HepG2 (cell line): ENCODE measurements around the gene PHKA2. TPM values are rescaled to one million over a fixed set of nuclear protein-coding genes. Genes with fewer than 3 reads are reported as not detected.

Experiments used
- ATAC-seq: fragments of 200-7000 bp; cut with Tn5 transposase; 3 replicates; pipeline ENCODE4 v1.9.1; 2020; ENCODE audit warnings: mild to moderate bottlenecking, moderate library complexity
- BruUV-seq: library from RNA; stranded (reverse); fragments of 400-500 nt; replicated peaks from 2 replicates; lab custom pipeline; 2021; lab: Mats Ljungman, UMichigan
- CTCF ChIA-PET: fragments of 300-600 bp; formaldehyde crosslinking; extraction: SDS; loops from one replicate; lab custom pipeline; 2021; ENCODE audit warnings: low total read pairs, inconsistent platforms, low intra/inter-chr PET ratio; lab: Yijun Ruan, JAX
- POLR2A ChIA-PET: fragments of 350-600 bp; sonication (Branson Sonifier 250); formaldehyde crosslinking; loops from one replicate; lab custom pipeline; 2020; ENCODE audit warnings: antibody characterized with exemption, inconsistent platforms; lab: Yijun Ruan, JAX
- DNase-seq: peaks from one replicate; pipeline ENCODE4 v3.0.0-alpha.2; 2015; ENCODE audit warnings: low spot score
- FAIRE-seq: peaks from 3 replicates; lab custom pipeline; 2011; peaks lifted over from hg19 to GRCh38; lab: Jason Lieb, UNC
- H2AFZ ChIP-seq: one replicate; pipeline ENCODE4 v1.6.1; 2011; ENCODE audit warnings: low read length, inconsistent platforms
- H3K27ac ChIP-seq: fragments of 300-600 bp; 3 replicates; pipeline ENCODE4 v1.8.0; 2011; ENCODE audit warnings: mixed run types, mild to moderate bottlenecking, mixed read lengths, low read length, inconsistent platforms; ENCODE audit not compliant: insufficient read depth; ENCODE audit errors: extremely low read length
- H3K27me3 ChIP-seq, 2 experiments: fragments of 200-600 bp in 1 of 2; 2 replicates in 1 of 2; 3 replicates in 1 of 2; pipeline versions ENCODE4 v1.6.0 to v1.8.0; 2011; ENCODE audit warnings: low read length in 2 of 2, mild to moderate bottlenecking in 2 of 2, moderate library complexity in 2 of 2, inconsistent platforms in 1 of 2; ENCODE audit not compliant: insufficient read depth in 2 of 2, control insufficient read depth in 1 of 2
- H3K36me3 ChIP-seq, 2 experiments: fragments of 200-600 bp in 1 of 2; replicated peaks in 1 of 2; 2 replicates in 1 of 2; 3 replicates in 1 of 2; pipeline versions ENCODE4 v1.5.1 to v1.8.0; 2011; ENCODE audit warnings: low read length in 2 of 2, inconsistent platforms in 1 of 2; ENCODE audit not compliant: insufficient read depth in 2 of 2, control insufficient read depth in 1 of 2
- H3K4me1 ChIP-seq: 2 replicates; pipeline ENCODE4 v1.5.1; 2012; ENCODE audit warnings: low read length, inconsistent platforms; ENCODE audit not compliant: insufficient read depth
- H3K4me2 ChIP-seq: 2 replicates; pipeline ENCODE4 v1.6.0; 2011; ENCODE audit warnings: low read depth, low read length, inconsistent platforms
- H3K4me3 ChIP-seq, 3 experiments: fragments of 200-600 bp in 1 of 3; sonication (generic), shearing (Covaris generic) in 1 of 3; replicated peaks in 1 of 3; 2 replicates each; pipeline ENCODE4 v1.5.1; 2011 to 2016; ENCODE audit warnings: low read length in 3 of 3, inconsistent platforms in 2 of 3, low read depth in 2 of 3, mild to moderate bottlenecking in 2 of 3, control low read depth in 1 of 3, mixed read lengths in 1 of 3; ENCODE audit not compliant: insufficient read depth in 1 of 3
- H3K79me2 ChIP-seq: one replicate; pipeline ENCODE4 v1.6.1; 2011; ENCODE audit warnings: low read length, inconsistent platforms; ENCODE audit not compliant: insufficient read depth
- H3K9ac ChIP-seq: 2 replicates; pipeline ENCODE4 v1.6.0; 2011; ENCODE audit warnings: mild to moderate bottlenecking, low read depth, low read length, inconsistent platforms; ENCODE audit not compliant: insufficient read depth
- H3K9me3 ChIP-seq: 2 replicates; pipeline ENCODE4 v1.5.1; 2012; ENCODE audit warnings: mild to moderate bottlenecking, low read length
- H4K20me1 ChIP-seq: 2 replicates; pipeline ENCODE4 v1.6.0; 2011; ENCODE audit warnings: inconsistent platforms, mild to moderate bottlenecking, low read length, moderate library complexity; ENCODE audit not compliant: insufficient read depth
- ARNT ChIP-seq: fragments of 450-650 bp; IDR thresholded peaks from 2 replicates; pipeline ENCODE4 v1.6.1; 2017
- CREB1 ChIP-seq, 2 experiments: fragments of 450-650 bp in 1 of 2; IDR thresholded peaks; 2 replicates each; pipeline ENCODE4 v1.6.1; 2016 to 2017; ENCODE audit warnings: control low read depth in 1 of 2, mild to moderate bottlenecking in 1 of 2, missing compliant biosample characterization in 1 of 2, missing genetic modification characterization in 1 of 2
- HNRNPL ChIP-seq: fragments of 200-400 bp; formaldehyde crosslinking; IDR thresholded peaks from 2 replicates; pipeline ENCODE4 v1.6.1; 2017; ENCODE audit warnings: mild to moderate bottlenecking, low read depth, low read length
- IKZF5 ChIP-seq: IDR thresholded peaks from 2 replicates; pipeline ENCODE4 v1.6.1; 2018; ENCODE audit warnings: missing genetic modification reagents, mild to moderate bottlenecking, missing compliant biosample characterization
- MAX ChIP-seq: IDR thresholded peaks from 2 replicates; pipeline ENCODE4 v1.6.1; 2012; ENCODE audit warnings: inconsistent platforms
- MXI1 ChIP-seq: IDR thresholded peaks from 3 replicates; pipeline ENCODE4 v1.6.1; 2012; ENCODE audit warnings: low read depth, low read length, inconsistent platforms, borderline replicate concordance
- NR2C2 ChIP-seq: sonication (generic); formaldehyde crosslinking; IDR thresholded peaks from 2 replicates; pipeline ENCODE4 v1.4.0; 2020; ENCODE audit warnings: missing genetic modification reagents, mild to moderate bottlenecking, moderate library complexity, borderline replicate concordance
- PBX3 ChIP-seq: sonication (generic); formaldehyde crosslinking; IDR thresholded peaks from 2 replicates; pipeline ENCODE4 v1.8.1; 2023; ENCODE audit warnings: missing genetic modification reagents, inconsistent platforms, borderline replicate concordance
- ZNF3 ChIP-seq: IDR thresholded peaks from 2 replicates; pipeline ENCODE4 v1.7.0; 2017; ENCODE audit warnings: inconsistent platforms
- ZNF407 ChIP-seq: sonication (generic); formaldehyde crosslinking; IDR thresholded peaks from one replicate; pipeline ENCODE4 v1.5.1; 2020; ENCODE audit warnings: mild to moderate bottlenecking, missing genetic modification reagents; ENCODE audit errors: not compliant biosample characterization
- WGBS: methylation state at CpG from one replicate; pipeline ENCODE4 v1.1.6; 2017; ENCODE audit warnings: low lambda C conversion rate; 5-methylcytosine and 5-hydroxymethylcytosine counted together
- in situ Hi-C: cut with HindIII; loops from 2 replicates; pipeline ENCODE4 v1.10.0; 2017; ENCODE audit warnings: low pct_unique_long_range_greater_than_20kb; ENCODE audit not compliant: extremely low pct_ligation_motif_present
- intact Hi-C: fragments of 100-400 bp; cut with micrococcal nuclease; formaldehyde crosslinking; loops from one replicate; pipeline ENCODE4 v1.10.0; 2022; ENCODE audit not compliant: unreplicated experiment
- polyA plus RNA-seq, 8 experiments: library from polyadenylated mRNA; depleted of rRNA in 3 of 8; stranded (reverse) in 7 of 8; unstranded in 1 of 8; fragments of >200 nt; fragmentation: Illumina TruSeq in 4 of 8; extraction: Trizol in 4 of 8; gene quantifications; 2 replicates each; pipeline versions ENCODE4 v1.2.1 to v1.2.3, GENCODE V29; 2011 to 2016; ENCODE audit warnings: low read depth in 4 of 8, missing spikeins in 1 of 8, mixed read lengths in 1 of 8; ENCODE audit not compliant: insufficient read depth in 1 of 8
- total RNA-seq, 5 experiments: library from RNA; depleted of rRNA; stranded (reverse); fragments of >200 nt; fragmentation: Illumina TruSeq; extraction: Trizol; gene quantifications; 2 replicates each; pipeline ENCODE4 v1.2.3, GENCODE V29; 2016; ENCODE audit warnings: low read depth in 1 of 5

Gene PHKA2
- total and polyA plus RNA-seq, 2 of the 13 experiments (the other 11 are each of a cell fraction or from before 2014, with no cell fraction given): 20.5 to 273 TPM

GRCh38 chrX:18981124-18981807 is 2.6 kb downstream of the PHKA2 start:
- H3K4me2 ChIP-seq: peak overlapping the region; percentile 77
- 13% methylated on average over 2 of the region's 6 CpGs for WGBS
- H3K4me1 ChIP-seq: peaks cover 28% of the 10 kb centered on the region
- ChIA-PET POLR2A (no interaction called here), CTCF (no interaction called here)
- DNase-seq (peak; percentile 47), FAIRE-seq (peak; percentile 68), ATAC-seq (peak; percentile 36)
- H3K27me3 ChIP-seq: no peaks in the 10 kb centered on the region
- H3K79me2 ChIP-seq: peaks cover 58% of the 10 kb centered on the region
- no peak overlapping the region for H2AFZ ChIP-seq
- peak overlapping the region; percentile 39; the same call in 1 of the 2 replicates for H3K9ac ChIP-seq
- peak overlapping the region; percentile 68 for H3K27ac ChIP-seq
- intact Hi-C loops: no loop called here
- H3K9me3 ChIP-seq: no peaks in the 10 kb centered on the region
- in situ Hi-C loops: no loop called here
- no TSS peak for BruUV-seq
- H4K20me1 ChIP-seq: no peaks in the 10 kb centered on the region
- no peaks in the 10 kb centered on the region for H3K36me3 ChIP-seq
- H3K4me3 ChIP-seq: peak overlapping the region; percentile 38 to 80 (median 75); a peak in 5 of 6 replicates
- TF ChIP-seq ARNT (no peak), IKZF5 (no peak), MXI1 (peak; percentile 22; the same call in 1 of the 3 replicates), CREB1 (IDR thresholded peaks at IDR 0.05) (no peak), CREB1 (CRISPR knock-in tag; IDR thresholded peaks at IDR 0.05) (0 out of 2 replicates have a peak, but pooled peaks have one; percentile 13), PBX3 (no peak), ZNF407 (no peak), NR2C2 (CRISPR knock-in tag) (peak; percentile 16; the same call in 1 of the 2 replicates), HNRNPL (no peak), MAX (peak; percentile 49), ZNF3 (CRISPR knock-in tag) (no peak)
